Large intestine (tissue), 3 donors: Measurements from ENCODE around the gene OSMR. TPM values are rescaled to one million over a fixed set of nuclear protein-coding genes. Genes with fewer than 3 reads are reported as not detected.
"Not testable (repeated sequence)": the region's sequence is repeated elsewhere in the genome, so short reads cannot be mapped to it uniquely, and the experiment has no call there.

ENCODE experiments used
- DNase-seq, 2 donors: peaks; one replicate each; pipeline versions ENCODE4 v3.0.0 to v3.0.0-alpha.2; 2013
- H3K27ac ChIP-seq: one replicate; pipeline ENCODE4 v1.5.1; 2013; ENCODE audit warnings: low read length
- H3K27me3 ChIP-seq: 2 replicates; pipeline ENCODE4 v1.6.1; 2013; ENCODE audit warnings: low read length; ENCODE audit not compliant: control insufficient read depth, insufficient read depth
- H3K36me3 ChIP-seq: 2 replicates; pipeline ENCODE4 v1.6.1; 2013; ENCODE audit warnings: low read length; ENCODE audit not compliant: control insufficient read depth, insufficient read depth
- H3K4me1 ChIP-seq: one replicate; pipeline ENCODE4 v1.6.1; 2013; ENCODE audit warnings: low read length; ENCODE audit not compliant: control insufficient read depth, insufficient read depth
- H3K4me3 ChIP-seq: one replicate; pipeline ENCODE4 v1.5.1; 2013; ENCODE audit warnings: low read length
- H3K9me3 ChIP-seq: one replicate; pipeline ENCODE4 v1.6.1; 2013; ENCODE audit warnings: mild to moderate bottlenecking, low read depth, low read length, moderate library complexity; ENCODE audit not compliant: control insufficient read depth
- WGBS: methylation state at CpG from one replicate; pipeline ENCODE4 v1.1.5; 2013; ENCODE audit warnings: low lambda C conversion rate; ENCODE audit not compliant: insufficient coverage; 5-methylcytosine and 5-hydroxymethylcytosine counted together
- polyA plus RNA-seq: library from polyadenylated mRNA; unstranded; fragments of 120-200 nt; gene quantifications from one replicate; pipeline ENCODE4 v1.2.1, GENCODE V29; 2013

OSMR gene
- polyA plus RNA-seq, 1 donor: 5.9 TPM

DNA sequence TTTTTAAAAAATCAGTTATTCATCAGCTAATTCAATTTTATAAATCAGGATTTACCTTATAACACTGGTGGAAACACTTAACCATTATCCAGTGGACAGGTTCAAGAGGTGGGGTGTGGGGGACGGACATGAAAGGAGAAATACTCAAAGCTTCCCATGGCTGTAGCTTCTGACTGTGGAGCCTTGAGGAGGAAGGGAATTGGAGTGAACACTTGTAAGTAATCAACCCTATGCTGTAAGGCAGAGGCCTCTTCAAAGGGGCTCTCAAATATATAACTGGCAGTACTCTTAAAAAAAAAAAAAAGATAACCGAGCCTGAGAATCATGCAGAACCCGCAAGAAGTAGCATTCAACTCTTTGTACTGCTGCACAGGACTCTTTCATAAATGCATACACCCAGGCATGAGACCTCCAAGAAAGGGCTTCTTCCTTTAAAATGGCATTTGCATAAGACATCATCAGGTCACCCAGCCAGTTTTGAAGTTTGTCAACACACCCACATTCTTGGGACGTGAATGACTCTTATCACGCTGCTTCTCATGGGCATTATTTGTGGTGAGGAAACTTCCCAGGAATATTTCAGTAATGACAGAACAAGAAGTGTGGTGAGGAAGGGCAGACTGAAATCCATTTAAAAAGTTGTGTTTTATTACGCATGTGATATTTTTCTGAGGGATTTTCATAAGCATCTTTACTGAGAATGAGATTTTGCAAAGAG is 8.1 kb downstream of the OSMR start:
- H3K4me1 ChIP-seq: no peaks in the 10 kb centered on the region
- peaks cover 1% of the 10 kb centered on the region for H3K27me3 ChIP-seq
- DNase-seq: no peak
- no peaks in the 10 kb centered on the region for H3K36me3 ChIP-seq
- H3K4me3 ChIP-seq: no peak overlapping the region
- H3K9me3 ChIP-seq: no peaks in the 10 kb centered on the region
- 86% methylated on average over 1 of the region's 6 CpGs for WGBS
- no peak overlapping the region for H3K27ac ChIP-seq

DNA sequence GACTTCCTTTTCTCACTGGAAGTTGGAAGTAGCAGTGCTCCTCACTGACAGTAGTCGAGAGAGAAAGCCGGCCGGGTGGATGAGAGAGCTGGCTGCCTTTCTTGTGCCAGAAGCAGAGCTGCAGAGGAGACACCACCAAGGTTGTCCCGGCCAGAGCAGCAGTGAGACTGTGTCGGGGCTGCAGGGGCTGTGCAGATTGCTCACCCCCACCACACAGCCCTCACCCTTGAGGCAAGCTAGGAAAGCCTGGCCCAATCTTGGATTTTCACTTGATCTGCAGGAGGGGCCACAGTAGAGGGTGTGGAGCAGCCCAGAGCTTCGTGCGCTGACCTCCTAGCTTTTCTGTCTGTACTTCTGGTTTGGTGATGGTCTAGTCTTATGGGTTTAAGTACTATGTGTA is 9.1 kb downstream of the OSMR start:
- Histone ChIP-seq H3K9me3 (no peaks in the 10 kb centered on the region), H3K4me3 (no peak overlapping the region), H3K27ac (no peak overlapping the region), H3K4me1 (no peaks in the 10 kb centered on the region), H3K27me3 (no peaks in the 10 kb centered on the region), H3K36me3 (no peaks in the 10 kb centered on the region)
- DNase-seq: no peak
- no CpG with 5 or more reads among the region's 7 CpGs for WGBS

DNA sequence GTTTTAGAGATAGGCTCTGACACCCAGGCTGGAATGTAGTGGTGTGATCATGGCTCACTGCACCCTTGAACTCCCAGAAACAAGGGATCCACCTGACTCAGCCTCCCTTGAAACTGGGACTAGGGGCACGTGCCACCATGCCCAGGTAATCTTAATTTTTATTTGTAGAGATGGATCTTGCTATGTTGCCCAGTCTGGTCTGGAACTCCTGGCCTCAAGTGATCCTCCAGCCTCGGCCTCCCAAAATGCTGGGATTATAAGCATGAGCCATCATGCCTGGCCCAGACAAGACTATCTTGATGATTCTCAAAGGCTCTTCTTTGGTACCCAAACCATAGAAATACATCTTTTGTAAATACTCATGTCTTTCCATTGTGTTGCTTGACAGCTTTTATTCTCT is 10.8 kb downstream of the OSMR start:
- WGBS: no CpG with 5 or more reads among the region's 2 CpGs

DNA sequence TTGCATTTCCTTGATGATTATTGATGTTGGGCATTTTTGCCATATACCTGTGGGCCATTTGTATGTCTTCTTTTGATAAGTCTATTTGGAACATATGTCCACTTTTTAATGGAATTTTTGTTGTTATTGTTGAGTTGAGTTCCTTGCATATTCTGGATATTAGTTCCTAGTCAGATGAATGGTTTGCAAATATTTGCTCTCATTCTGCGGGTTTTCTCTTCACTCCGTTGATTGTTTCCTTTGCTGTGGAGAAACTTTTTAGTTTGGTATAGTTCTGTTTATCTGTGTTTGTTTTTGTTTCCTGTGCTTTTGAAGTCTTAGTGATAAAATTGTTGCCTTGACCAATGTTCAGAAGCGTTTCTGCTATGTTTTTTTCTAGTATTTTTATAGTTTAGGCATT is 13.0 kb downstream of the OSMR start:
- peaks cover 6% of the 10 kb centered on the region for H3K9me3 ChIP-seq
- H3K27me3 ChIP-seq: no peaks in the 10 kb centered on the region
- no peak overlapping the region for H3K4me3 ChIP-seq
- DNase-seq: no peak
- H3K36me3 ChIP-seq: no peaks in the 10 kb centered on the region
- whole genome bisulfite sequencing: no CpG with 5 or more reads among the region's 3 CpGs
- H3K4me1 ChIP-seq: no peaks in the 10 kb centered on the region
- H3K27ac ChIP-seq: no peak overlapping the region

More for the DNA sequence above, 10.8 kb downstream of the OSMR start:
- H3K27me3 ChIP-seq: no peaks in the 10 kb centered on the region
- H3K27ac ChIP-seq: no peak overlapping the region
- no peaks in the 10 kb centered on the region for H3K4me1 ChIP-seq
- no peaks in the 10 kb centered on the region for H3K36me3 ChIP-seq
- no peak overlapping the region for H3K4me3 ChIP-seq
- H3K9me3 ChIP-seq: peaks cover 2% of the 10 kb centered on the region
- DNase-seq: no peak

DNA sequence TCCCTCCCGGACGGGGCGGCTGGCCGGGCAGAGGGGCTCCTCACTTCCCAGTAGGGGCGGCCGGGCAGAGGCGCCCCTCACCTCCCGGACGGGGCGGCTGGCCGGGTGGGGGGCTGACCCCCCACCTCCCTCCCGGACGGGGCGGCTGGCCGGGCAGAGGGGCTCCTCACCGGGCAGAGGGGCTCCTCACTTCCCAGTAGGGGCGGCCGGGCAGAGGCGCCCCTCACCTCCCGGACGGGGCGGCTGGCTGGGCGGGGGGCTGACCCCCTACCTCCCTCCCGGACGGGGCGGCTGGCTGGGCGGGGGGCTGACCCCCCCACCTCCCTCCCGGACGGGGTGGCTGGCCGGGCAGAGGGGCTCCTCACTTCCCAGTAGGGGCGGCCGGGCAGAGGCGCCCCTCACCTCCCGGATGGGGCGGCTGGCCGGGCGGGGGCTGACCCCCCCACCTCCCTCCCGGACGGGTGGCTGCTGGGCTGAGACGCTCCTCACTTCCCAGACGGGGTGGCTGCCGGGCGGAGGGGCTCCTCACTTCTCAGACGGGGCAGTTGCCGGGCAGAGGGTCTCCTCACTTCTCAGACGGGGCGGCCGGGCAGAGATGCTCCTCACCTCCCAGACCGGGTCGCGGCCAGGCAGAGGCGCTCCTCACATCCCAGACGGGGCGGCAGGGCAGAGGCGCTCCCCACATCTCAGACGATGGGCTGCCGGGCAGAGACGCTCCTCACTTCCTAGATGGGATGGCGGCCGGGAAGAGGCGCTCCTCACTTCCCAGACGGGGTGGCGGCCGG is 16.4 kb downstream of the OSMR start:
- DNase-seq, H3K27me3 ChIP-seq, H3K4me1 ChIP-seq, H3K36me3 ChIP-seq, H3K27ac ChIP-seq, H3K4me3 ChIP-seq: not testable (repeated sequence)
- WGBS: no CpG with 5 or more reads among the region's 64 CpGs
- H3K9me3 ChIP-seq: peaks cover 10% of the 10 kb centered on the region

DNA sequence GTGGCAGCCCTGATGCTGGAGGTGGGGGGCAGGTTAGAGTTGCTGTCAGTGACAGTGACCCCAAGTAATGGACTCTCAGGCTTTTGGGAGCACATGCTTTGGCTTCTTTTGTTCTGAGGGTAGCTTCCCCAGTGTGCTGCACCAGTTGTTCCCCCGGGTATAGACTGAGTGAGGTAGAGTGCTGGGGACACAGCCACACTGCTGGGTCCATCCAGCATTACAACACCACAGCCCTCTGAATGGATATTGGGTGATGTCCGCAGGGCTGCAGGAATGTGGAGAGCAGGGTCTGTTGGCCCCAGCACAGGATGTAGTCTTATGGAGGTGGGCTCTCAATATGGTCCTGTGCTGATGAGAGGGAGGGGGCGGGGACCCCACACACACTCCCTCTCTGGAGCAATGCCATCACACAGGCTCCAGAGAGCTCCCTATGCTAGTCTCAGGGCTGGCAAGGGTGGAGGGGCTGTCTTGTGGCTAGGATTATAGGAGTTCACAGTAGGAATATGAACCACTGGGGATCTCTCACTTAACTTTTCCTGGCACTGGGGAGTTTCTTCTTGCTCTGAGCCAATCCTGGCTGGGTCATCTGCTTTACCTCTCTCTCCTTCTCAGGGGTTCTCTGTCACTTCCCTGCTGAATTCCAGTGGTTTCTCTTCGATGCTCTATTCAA is 20.7 kb downstream of the OSMR start:
- Histone ChIP-seq H3K9me3 (peaks cover 9% of the 10 kb centered on the region), H3K36me3 (no peaks in the 10 kb centered on the region), H3K4me3 (no peak overlapping the region), H3K27ac (no peak overlapping the region), H3K27me3 (no peaks in the 10 kb centered on the region), H3K4me1 (no peaks in the 10 kb centered on the region)
- WGBS: no CpG with 5 or more reads among the region's 4 CpGs
- no peak for DNase-seq

DNA sequence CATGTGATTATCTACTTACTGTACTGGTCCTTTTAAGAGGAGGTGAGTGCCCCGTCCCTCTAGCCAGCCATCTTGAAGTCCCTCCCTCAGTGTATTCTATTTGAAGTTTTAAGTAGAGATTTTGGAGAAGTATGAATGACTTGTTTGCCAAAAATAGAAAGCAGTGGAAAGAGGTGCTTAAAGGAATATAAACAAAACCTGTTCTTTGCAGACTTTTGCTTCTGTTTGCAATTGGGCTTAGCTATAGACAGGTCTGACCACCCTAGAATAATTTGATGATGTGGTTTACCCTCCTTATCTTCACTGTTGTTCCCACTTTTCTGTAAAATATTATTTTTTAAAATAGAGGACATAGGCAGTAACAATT is 21.2 kb downstream of the OSMR start:
- no CpG with 5 or more reads among the region's 1 CpG for WGBS
- no peaks in the 10 kb centered on the region for H3K36me3 ChIP-seq
- no peak overlapping the region for H3K27ac ChIP-seq
- H3K4me3 ChIP-seq: no peak overlapping the region
- peaks cover 8% of the 10 kb centered on the region for H3K9me3 ChIP-seq
- no peaks in the 10 kb centered on the region for H3K4me1 ChIP-seq
- no peaks in the 10 kb centered on the region for H3K27me3 ChIP-seq
- no peak for DNase-seq

DNA sequence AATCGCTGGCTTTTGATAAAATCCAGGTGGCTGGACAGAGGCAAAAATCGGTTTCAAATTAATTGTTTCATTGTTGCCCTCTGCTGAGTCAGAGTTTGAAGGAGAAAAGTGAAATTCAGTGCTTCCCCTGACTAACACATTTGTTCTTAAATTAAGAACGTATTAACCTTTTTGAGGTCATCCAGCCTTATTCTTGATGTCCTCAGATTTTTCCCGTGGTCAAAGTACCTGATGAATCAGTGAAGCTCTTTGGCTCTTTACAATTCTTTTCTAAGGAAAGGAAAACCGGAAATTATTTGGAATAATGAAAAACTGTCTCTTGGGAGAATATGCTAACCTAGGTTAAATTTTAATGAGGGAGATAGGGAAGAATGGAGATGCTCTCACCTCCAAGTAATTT is 21.6 kb downstream of the OSMR start:
- Histone ChIP-seq H3K9me3 (peaks cover 8% of the 10 kb centered on the region), H3K27me3 (no peaks in the 10 kb centered on the region), H3K36me3 (no peaks in the 10 kb centered on the region), H3K4me3 (no peak overlapping the region), H3K4me1 (no peaks in the 10 kb centered on the region), H3K27ac (no peak overlapping the region)
- 100% methylated on average over 1 of the region's 5 CpGs for WGBS
- DNase-seq: no peak

DNA sequence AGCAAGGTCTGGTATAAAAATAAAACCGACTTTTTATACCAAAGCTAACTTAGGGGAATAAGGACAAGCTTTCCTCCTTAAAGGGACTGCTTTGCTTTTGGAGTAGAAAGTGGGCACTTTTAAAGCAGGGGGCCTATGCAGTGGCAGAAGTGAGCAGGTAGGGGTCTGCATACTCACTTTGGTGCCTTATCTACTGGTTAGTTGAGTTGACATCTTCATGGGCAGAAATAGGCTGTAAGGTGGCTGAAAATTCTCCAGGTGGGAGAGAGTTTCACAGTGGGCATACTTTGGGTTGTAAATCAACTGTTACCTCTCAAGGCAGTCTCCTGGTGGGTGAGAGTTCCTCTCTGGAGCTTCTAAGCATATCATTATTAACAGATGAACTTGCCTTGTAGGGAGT is 24.8 kb downstream of the OSMR start:
- Histone ChIP-seq H3K4me1 (no peaks in the 10 kb centered on the region), H3K27me3 (no peaks in the 10 kb centered on the region), H3K36me3 (no peaks in the 10 kb centered on the region), H3K9me3 (no peaks in the 10 kb centered on the region), H3K4me3 (no peak overlapping the region), H3K27ac (no peak overlapping the region)
- no peak for DNase-seq
- WGBS: 100% methylated on average over 1 of the region's 1 CpG

DNA sequence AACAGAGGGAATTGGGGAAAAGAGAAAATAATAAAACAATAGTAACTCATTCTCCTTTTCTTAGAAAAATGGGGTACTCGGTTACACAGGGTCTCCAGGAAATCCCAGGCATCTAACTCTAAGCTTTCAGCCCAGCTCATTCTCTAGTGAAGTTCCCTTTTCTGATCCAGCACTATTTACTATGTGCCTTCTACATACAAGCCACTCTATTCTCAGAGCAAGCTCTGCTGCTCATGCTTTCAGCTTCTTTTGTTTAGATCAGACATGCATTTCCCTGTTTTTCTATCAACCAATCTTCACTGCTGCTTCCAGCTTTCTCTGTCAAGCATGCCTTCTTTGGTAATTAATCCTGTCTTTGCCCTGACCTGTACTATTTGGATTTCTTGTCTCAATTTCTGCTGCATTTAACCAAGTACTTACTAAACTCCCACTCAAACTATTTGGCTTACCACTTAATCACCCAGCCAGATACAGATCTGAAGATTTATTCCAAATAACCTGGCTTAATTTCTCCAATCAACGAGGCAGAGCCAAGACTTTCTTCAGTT is 25.3 kb downstream of the OSMR start:
- Histone ChIP-seq H3K9me3 (no peaks in the 10 kb centered on the region), H3K36me3 (no peaks in the 10 kb centered on the region), H3K4me1 (no peaks in the 10 kb centered on the region), H3K4me3 (no peak overlapping the region), H3K27ac (no peak overlapping the region), H3K27me3 (no peaks in the 10 kb centered on the region)
- no peak for DNase-seq
- WGBS: no CpG with 5 or more reads among the region's 2 CpGs
